Loucy (cell line): ENCODE results near the gene KIF22.
"Not testable (repeated sequence)": the region's sequence is repeated elsewhere in the genome, so short reads cannot be mapped to it uniquely, and the experiment has no call there.

ENCODE experiments used
- CTCF ChIP-seq: fragments of 200-600 bp; sonication (generic); conservative IDR thresholded peaks from 2 replicates; pipeline ENCODE4 v1.5.1; 2014; ENCODE audit warnings: mild to moderate bottlenecking, antibody characterized with exemption, low read length
- EZH2phosphoT487 ChIP-seq: fragments of 200-600 bp; IDR thresholded peaks from 2 replicates; pipeline ENCODE4 v1.6.1; 2018; ENCODE audit warnings: antibody characterized with exemption, mild to moderate bottlenecking, moderate library complexity, borderline replicate concordance

- TF ChIP-seq CTCF, EZH2phosphoT487: not testable (repeated sequence)
These were observed 41.8 kb upstream of the KIF22 start for GRCh38 chr16:29748760-29749149.
